A204.1 (cell line): ENCODE measurements around the gene S1PR2.
"Not testable (repeated sequence)": the region's sequence is repeated elsewhere in the genome, so short reads cannot be mapped to it uniquely, and the experiment has no call there.

Source experiments
- FAIRE-seq: peaks from 2 replicates; lab custom pipeline; 2012; peaks lifted over from hg19 to GRCh38; lab: Jason Lieb, UNC

The S1PR2 gene

GRCh38 chr19:10254244-10254643, 23.1 kb upstream of the S1PR2 start:
- no peak for FAIRE-seq

- no peak for FAIRE-seq
Measured at GRCh38 chr19:10252707-10253106, 21.6 kb upstream of the S1PR2 start.

- peak; percentile 99 for FAIRE-seq
Measured at GRCh38 chr19:10251792-10252694, 20.9 kb upstream of the S1PR2 start, which contains the start of gene MRPL4. Gene MRPL4, plus strand, starts transcription at chr19:10252214. Its CDS starts 40 bp downstream, at chr19:10252254.

GRCh38 chr19:10246511-10246910, 15.4 kb upstream of the S1PR2 start:
- no peak for FAIRE-seq

GRCh38 chr19:10245189-10245939, 14.2 kb upstream of the S1PR2 start:
- FAIRE-seq: no peak

GRCh38 chr19:10243606-10244005, 12.5 kb upstream of the S1PR2 start:
- no peak for FAIRE-seq

- not testable (repeated sequence) for FAIRE-seq
Measured at GRCh38 chr19:10241826-10242449, 10.8 kb upstream of the S1PR2 start.

GRCh38 chr19:10238172-10238783, 7.1 kb upstream of the S1PR2 start:
- no peak for FAIRE-seq

GRCh38 chr19:10237702-10238101, 6.6 kb upstream of the S1PR2 start:
- FAIRE-seq: no peak

- FAIRE-seq: not testable (repeated sequence)
Measured at GRCh38 chr19:10235409-10235808, 4.3 kb upstream of the S1PR2 start.

GRCh38 chr19:10235003-10235402, 3.9 kb upstream of the S1PR2 start:
- FAIRE-seq: no peak

GRCh38 chr19:10233946-10234345, 2.8 kb upstream of the S1PR2 start:
- FAIRE-seq: no peak

GRCh38 chr19:10231612-10232228, 589 bp upstream of the S1PR2 start:
- FAIRE-seq: no peak

GRCh38 chr19:10230173-10230860, 814 bp downstream of the S1PR2 start:
- FAIRE-seq: no peak

- no peak for FAIRE-seq
Measured at GRCh38 chr19:10228920-10229319, 2.2 kb downstream of the S1PR2 start.

- FAIRE-seq: no peak
Measured at GRCh38 chr19:10228393-10228792, 2.7 kb downstream of the S1PR2 start.

- no peak for FAIRE-seq
Measured at GRCh38 chr19:10227026-10227971, 3.8 kb downstream of the S1PR2 start.

- FAIRE-seq: no peak
Measured at GRCh38 chr19:10226376-10227025, 4.6 kb downstream of the S1PR2 start.

GRCh38 chr19:10226021-10226375, 5.1 kb downstream of the S1PR2 start:
- FAIRE-seq: no peak

- FAIRE-seq: no peak
Measured at GRCh38 chr19:10224337-10224736, 6.8 kb downstream of the S1PR2 start.
